ENCODE data around the gene MPI.

Gene MPI

DNA sequence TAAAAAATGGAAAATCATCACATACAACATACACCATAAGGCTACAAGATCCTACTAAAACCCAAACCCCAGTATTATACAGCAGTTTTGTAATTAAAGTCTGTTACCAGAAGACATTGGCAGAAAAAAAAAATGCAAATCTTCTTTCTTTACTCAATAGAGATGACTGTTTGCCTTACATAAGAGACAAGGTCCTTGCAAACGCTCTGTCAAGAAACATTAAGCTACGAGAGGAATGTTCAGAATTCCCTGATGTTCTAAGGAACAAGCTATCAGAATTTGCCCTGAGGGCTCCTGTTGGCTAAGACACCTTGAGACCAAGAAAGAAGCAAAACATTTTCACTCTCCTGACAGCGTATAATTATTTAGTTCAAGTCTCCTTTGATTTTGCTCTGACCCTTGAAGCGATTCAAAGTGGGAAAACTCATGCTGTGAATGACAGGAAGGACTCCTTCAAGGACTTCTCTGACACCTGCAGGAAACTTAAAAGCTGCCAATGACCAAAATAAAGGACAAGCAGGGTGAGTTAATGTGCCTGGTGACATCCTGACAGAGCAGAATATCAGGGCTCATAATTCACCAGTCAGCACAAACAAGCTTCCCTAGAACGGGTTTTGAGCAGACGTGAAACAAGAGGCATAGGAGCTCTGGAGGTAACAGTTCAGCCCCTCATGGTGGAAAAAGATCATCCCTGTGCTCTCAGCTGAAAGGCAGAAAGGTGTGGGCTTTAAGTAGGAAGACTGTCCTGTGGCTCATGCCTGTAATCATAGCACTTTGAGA is 19.2 kb upstream of the MPI start:
- H3K27me3 ChIP-seq (ENCODE audit: low read depth, low read length) = no peaks in the 10 kb centered on the region
- peak overlapping the region; percentile 92 for H3K4me3 ChIP-seq (ENCODE audit: low read length)
- H3K9me3 ChIP-seq (ENCODE audit: insufficient read depth, low read length) = peaks cover 11% of the 10 kb centered on the region; the same call in 1 of the 2 replicates
- H3K79me2 ChIP-seq (ENCODE audit: low read length) = peaks cover 68% of the 10 kb centered on the region
- H3K27ac ChIP-seq (ENCODE audit: low read length) = peak overlapping the region; percentile 91
- peaks cover 13% of the 10 kb centered on the region for H4K20me1 ChIP-seq (ENCODE audit: insufficient read depth, low read length)
- peaks cover 66% of the 10 kb centered on the region for H3K4me1 ChIP-seq (ENCODE audit: low read length)
- TF ChIP-seq, protein P1, sequence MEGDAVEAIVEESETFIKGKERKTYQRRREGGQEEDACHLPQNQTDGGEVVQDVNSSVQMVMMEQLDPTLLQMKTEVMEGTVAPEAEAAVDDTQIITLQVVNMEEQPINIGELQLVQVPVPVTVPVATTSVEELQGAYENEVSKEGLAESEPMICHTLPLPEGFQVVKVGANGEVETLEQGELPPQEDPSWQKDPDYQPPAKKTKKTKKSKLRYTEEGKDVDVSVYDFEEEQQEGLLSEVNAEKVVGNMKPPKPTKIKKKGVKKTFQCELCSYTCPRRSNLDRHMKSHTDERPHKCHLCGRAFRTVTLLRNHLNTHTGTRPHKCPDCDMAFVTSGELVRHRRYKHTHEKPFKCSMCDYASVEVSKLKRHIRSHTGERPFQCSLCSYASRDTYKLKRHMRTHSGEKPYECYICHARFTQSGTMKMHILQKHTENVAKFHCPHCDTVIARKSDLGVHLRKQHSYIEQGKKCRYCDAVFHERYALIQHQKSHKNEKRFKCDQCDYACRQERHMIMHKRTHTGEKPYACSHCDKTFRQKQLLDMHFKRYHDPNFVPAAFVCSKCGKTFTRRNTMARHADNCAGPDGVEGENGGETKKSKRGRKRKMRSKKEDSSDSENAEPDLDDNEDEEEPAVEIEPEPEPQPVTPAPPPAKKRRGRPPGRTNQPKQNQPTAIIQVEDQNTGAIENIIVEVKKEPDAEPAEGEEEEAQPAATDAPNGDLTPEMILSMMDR (IDR thresholded peaks at IDR 0.05; ENCODE audit: low read depth, low read length) = no peak
- TF ChIP-seq EZH2phosphoT487 (IDR thresholded peaks at IDR 0.05; ENCODE audit: low read depth) = no peak
- peak overlapping the region; percentile 89 for H3K4me2 ChIP-seq (ENCODE audit: low read length)
- peaks cover 43% of the 10 kb centered on the region for H3K36me3 ChIP-seq (replicated peaks; ENCODE audit: low read depth, low read length)
- H2AFZ ChIP-seq (ENCODE audit: low read depth, low read length) = no peak overlapping the region
- H3K9ac ChIP-seq (ENCODE audit: low read length) = peak overlapping the region; percentile 77

DNA sequence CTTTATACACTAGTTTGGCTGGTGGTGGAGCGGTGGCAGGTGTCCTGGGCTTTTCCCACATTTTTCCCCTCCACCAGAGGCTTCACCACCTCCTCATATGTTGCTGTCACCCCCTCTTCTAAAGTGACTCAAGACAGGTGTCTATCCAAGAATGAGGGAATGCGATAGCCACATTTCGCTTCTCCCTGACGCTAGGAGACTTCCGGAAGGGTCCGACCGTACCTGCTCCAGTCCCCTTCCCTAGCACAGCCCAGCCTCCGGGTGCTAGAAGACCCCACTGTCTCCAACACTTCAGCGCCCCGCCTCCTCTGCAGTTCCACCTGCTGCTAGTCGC is 17.2 kb upstream of the MPI start:
- peak overlapping the region; percentile 93 for H3K9ac ChIP-seq (ENCODE audit: low read length)
- peaks cover 48% of the 10 kb centered on the region for H3K79me2 ChIP-seq (ENCODE audit: low read length)
- no peak overlapping the region for H2AFZ ChIP-seq (ENCODE audit: low read depth, low read length)
- H4K20me1 ChIP-seq (ENCODE audit: insufficient read depth, low read length) = no peaks in the 10 kb centered on the region; the same call in 1 of the 2 replicates
- H3K4me2 ChIP-seq (ENCODE audit: low read length) = peak overlapping the region; percentile 94
- H3K4me3 ChIP-seq (ENCODE audit: low read length) = peak overlapping the region; percentile 92
- peaks cover 27% of the 10 kb centered on the region for H3K36me3 ChIP-seq (replicated peaks; ENCODE audit: low read depth, low read length)
- H3K9me3 ChIP-seq (ENCODE audit: insufficient read depth, low read length) = peaks cover 8% of the 10 kb centered on the region; the same call in 1 of the 2 replicates
- H3K27ac ChIP-seq (ENCODE audit: low read length) = peak overlapping the region; percentile 91
- no peaks in the 10 kb centered on the region for H3K27me3 ChIP-seq (ENCODE audit: low read depth, low read length)
- peaks cover 47% of the 10 kb centered on the region for H3K4me1 ChIP-seq (ENCODE audit: low read length)
- TF ChIP-seq, protein P1 (IDR thresholded peaks at IDR 0.05; ENCODE audit: low read depth, low read length) = no peak
- no peak for TF ChIP-seq EZH2phosphoT487 (IDR thresholded peaks at IDR 0.05; ENCODE audit: low read depth)

DNA sequence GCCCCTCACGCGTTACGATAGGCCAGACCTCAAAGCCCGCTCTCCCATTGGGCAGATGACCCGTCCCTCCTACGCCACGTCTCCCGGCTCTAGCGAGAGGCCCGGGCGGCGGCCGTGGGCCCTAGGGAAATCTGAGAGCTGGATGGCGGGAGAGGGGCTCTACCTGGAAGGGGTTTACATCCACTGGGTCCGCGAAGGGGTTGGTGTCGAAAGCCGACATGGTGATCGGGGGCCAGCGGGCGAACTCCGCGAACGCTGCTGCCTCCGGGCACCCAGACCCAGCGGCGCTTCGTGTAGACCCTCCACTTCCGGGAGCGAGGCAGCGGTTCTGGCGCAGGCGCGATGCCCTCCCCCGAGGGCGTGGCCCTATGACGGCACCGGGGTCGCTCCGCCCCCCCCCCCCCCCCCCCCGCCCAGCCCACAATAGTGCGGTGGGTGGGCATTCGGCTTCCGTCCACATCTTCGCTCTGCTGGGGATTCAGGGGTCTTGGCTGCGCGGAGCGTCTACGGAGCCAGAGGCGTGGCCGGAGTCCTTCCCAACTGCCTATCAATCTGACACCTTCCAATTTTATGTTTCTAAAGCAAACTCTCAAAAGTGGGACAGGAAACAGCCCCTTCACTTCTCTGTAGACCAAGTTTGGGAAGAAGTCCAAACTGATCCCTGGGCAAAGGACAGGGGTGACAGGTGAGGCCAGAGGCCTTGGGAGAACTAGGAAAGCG is 16.6 kb upstream of the MPI start, which contains the start of gene SCAMP2:
SCAMP2 (minus strand) TSS at position 330 of the 720 bp plus-strand sequence; CDS start at position 220, 110 bp downstream.
- Histone ChIP-seq H3K9me3 (ENCODE audit: insufficient read depth, low read length) (peaks cover 3% of the 10 kb centered on the region; the same call in 1 of the 2 replicates), H3K4me1 (ENCODE audit: low read length) (peaks cover 41% of the 10 kb centered on the region), H3K9ac (ENCODE audit: low read length) (peak within 1 kb of the TSS; percentile 93), H3K79me2 (ENCODE audit: low read length) (peaks cover 42% of the 10 kb centered on the region), H3K4me3 (ENCODE audit: low read length) (peak within 1 kb of the TSS; percentile 92), H3K27ac (ENCODE audit: low read length) (peak within 1 kb of the TSS; percentile 91), H3K27me3 (ENCODE audit: low read depth, low read length) (no peaks in the 10 kb centered on the region), H3K36me3 (replicated peaks; ENCODE audit: low read depth, low read length) (peaks cover 22% of the 10 kb centered on the region), H3K4me2 (ENCODE audit: low read length) (peak within 1 kb of the TSS; percentile 94), H2AFZ (ENCODE audit: low read depth, low read length) (peak within 1 kb of the TSS; percentile 24; the same call in 1 of the 2 replicates), H4K20me1 (ENCODE audit: insufficient read depth, low read length) (no peaks in the 10 kb centered on the region; the same call in 1 of the 2 replicates)
- TF ChIP-seq, protein P1 (IDR thresholded peaks at IDR 0.05; ENCODE audit: low read depth, low read length) = no peak
- TF ChIP-seq EZH2phosphoT487 (IDR thresholded peaks at IDR 0.05; ENCODE audit: low read depth) = no peak
